GM13976 (cell line): Measurements from ENCODE around the gene E2F2.

Experiments
- DNase-seq: peaks from one replicate; pipeline ENCODE4 v3.0.0; 2012; ENCODE audit warnings: low spot score
- CTCF ChIP-seq: IDR thresholded peaks from 2 replicates; pipeline ENCODE4 v1.5.1; 2012; ENCODE audit warnings: borderline replicate concordance, mild to moderate bottlenecking; ENCODE audit not compliant: insufficient read depth; ENCODE audit errors: extremely low read depth, missing control alignments, control extremely low read depth
- in situ Hi-C: fragments of 300-500 bp; cut with MboI; formaldehyde crosslinking; loops from one replicate; pipeline ENCODE4 v1.12.0; 2022; ENCODE audit warnings: low sequenced_read_pairs, mixed read lengths, inconsistent platforms; ENCODE audit not compliant: unreplicated experiment

E2F2 gene

GRCh38 chr1:23554481-23555269, 23.6 kb upstream of the E2F2 start:
- in situ Hi-C loops, result no loop called here
- peak; percentile 40 for TF ChIP-seq CTCF
- DNase-seq, result peak; percentile 94

DNA sequence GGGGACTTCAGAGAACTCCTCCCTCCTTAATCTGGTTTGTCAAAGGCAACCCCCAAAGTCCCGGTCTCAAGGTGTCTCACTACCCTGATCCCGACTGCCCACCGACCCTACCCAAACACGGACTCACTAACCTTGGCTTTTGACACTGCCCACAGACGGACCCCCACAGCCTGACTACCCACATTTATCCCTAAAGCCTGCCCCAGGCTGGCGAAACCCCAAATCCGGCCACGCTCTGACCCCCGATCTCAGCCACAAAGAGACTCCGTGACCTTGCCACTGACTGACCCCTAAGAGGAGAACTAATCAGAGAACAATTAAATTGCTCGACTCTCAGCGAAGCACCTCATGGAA, 23.1 kb upstream of the E2F2 start:
- DNase-seq, result no peak
- in situ Hi-C loops, result no loop called here
- no peak for TF ChIP-seq CTCF

- in situ Hi-C loops, result no loop called here
- TF ChIP-seq CTCF, result no peak
- DNase-seq, result no peak
Measured at GRCh38 chr1:23553231-23554126, 22.4 kb upstream of the E2F2 start.

- DNase-seq, result no peak
- TF ChIP-seq CTCF, result no peak
- in situ Hi-C loops, result no loop called here
Measured at GRCh38 chr1:23551849-23552248, 20.8 kb upstream of the E2F2 start.

GRCh38 chr1:23548704-23549143, 17.7 kb upstream of the E2F2 start:
- TF ChIP-seq CTCF, result no peak
- in situ Hi-C loops, result loop anchor here (5.0 kb wide), 1 partner anchor 94 kb away; no protein-coding TSS in a partner anchor
- no peak for DNase-seq

DNA sequence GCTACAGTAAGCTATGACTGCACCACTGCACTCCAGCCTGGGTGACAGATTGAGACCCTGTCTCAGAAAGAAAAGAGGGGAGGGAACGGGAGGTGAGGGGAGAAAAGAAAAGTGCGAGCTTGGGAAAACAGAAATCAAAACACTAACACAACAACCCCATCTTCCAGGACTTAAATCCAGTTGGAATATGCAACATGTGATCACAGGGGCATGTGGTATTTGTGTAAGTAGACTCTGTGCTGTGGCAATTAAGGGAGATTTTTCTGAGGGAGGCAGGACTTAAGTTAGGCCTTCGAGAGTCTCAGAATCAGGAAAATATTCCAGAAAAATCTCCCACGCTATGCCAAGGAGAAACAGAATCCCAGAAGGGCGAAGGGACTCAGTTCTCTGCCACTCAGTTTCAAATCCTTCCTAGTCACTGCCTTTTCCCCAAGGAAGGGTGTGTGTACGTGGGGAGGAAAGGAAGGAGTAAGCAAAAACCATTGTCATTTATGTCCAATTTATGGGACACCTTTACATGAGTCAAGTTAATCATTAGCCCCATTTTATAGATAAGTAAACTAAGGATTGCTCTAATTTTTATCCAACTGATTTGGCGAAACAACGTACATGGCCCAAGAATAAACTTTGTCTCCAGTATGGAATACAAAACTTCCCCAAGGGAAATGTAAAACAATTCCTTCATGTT, 16.0 kb upstream of the E2F2 start:
- in situ Hi-C loops, result loop anchor here (5.0 kb wide), 1 partner anchor 95 kb away; no protein-coding TSS in a partner anchor
- no peak for TF ChIP-seq CTCF
- no peak for DNase-seq
